8988T (cell line): ENCODE data around the gene TP63.

Experiments
- DNase-seq: peaks from one replicate; pipeline ENCODE4 v3.0.0; 2011

The TP63 gene

DNA sequence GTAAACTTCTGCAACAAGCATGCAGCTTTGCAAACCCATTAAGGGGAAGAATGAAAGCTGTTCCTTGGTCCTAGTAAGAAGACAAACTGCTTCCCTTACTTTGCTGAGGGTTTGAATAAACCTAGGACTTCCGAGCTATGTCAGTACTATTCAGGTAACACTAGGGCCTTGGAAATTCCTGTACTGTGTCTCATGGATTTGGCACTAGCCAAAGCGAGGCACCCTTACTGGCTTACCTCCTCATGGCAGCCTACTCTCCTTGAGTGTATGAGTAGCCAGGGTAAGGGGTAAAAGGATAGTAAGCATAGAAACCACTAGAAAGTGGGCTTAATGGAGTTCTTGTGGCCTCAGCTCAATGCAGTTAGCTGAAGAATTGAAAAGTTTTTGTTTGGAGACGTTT lies 265.3 kb downstream of the TP63 start:
- DNase-seq: no peak

DNA sequence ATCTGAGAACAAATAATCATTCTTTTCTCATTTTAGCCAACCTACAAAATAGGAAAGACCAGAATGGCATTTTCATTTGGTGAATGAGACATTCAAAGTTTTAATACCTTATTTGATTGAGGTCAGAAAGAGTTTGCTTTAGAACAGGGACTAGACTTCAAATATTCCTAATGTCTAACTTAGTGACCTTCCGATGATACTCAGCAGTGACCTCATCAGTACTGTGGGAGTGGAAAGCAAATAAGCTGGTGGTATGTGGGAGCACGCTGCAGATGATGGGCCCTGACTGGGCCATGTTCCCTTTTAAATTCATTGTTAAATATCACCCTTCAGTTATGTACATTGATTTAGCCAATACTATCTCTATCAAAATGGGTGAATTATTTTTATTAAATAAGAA lies 266.2 kb downstream of the TP63 start:
- no peak for DNase-seq

DNA sequence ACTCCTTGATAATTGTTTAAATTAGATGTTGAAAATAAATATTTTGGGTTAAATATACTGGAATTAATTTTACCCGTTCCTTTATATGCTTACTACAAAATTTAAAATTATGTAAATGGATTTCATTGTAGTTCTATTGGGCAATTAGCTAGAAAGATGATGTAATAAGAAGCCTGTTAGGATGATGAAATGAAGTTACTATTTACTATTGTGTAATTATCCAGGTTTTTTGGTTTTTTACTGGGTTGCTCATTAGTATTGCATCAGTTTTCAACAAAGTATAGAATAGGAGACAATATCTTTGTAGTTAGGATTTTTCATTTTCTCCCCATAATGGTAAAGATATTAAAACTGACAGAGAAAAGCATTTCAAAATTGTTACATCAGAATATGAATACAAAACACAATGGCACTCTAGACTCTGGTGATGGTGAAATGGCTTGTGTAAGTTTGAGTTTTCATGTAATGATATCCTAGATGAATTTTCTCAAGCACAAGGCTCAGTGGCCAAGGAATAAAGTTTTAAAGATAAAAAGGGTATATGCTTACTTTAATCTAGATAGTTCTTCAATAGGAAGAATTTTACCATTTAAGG lies 267.5 kb downstream of the TP63 start:
- no peak for DNase-seq

DNA sequence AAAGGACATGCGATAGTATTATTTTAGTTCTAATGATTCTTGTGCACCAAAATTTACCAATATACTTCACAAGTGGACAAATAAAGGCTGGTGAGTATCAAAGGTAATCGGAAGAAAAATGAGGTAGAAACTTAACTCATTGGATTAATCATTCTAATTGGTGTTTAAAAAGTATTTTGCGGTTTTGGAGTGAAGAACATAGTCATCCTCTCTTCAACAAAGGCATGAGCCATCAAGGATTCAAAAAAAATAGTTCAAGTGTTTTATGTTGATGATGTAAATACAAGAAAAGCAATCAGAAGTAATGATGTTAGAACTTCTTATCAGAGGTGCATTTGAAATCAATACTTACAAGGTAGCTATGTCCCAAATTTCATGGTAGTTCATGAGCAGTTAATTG lies 268.0 kb downstream of the TP63 start:
- DNase-seq: no peak

DNA sequence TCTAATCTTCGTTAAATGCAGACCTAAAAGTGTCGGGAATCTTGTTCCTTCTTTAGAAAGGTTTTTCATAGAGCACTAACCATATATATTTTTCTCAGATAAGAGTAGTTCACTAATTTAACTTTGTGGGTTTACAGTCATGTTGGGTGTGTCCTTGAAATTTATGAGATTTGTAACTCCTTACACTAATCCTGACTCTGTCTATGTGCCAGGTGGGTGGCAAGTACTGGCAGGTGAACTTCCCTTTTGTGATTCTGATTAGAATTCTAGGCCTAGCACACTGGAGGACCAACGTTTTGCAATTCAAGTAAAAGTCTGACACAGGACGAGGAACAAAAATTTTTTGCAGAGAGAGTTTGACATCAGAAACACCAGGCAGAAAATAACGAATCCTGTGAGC lies 269.4 kb downstream of the TP63 start:
- no peak for DNase-seq

DNA sequence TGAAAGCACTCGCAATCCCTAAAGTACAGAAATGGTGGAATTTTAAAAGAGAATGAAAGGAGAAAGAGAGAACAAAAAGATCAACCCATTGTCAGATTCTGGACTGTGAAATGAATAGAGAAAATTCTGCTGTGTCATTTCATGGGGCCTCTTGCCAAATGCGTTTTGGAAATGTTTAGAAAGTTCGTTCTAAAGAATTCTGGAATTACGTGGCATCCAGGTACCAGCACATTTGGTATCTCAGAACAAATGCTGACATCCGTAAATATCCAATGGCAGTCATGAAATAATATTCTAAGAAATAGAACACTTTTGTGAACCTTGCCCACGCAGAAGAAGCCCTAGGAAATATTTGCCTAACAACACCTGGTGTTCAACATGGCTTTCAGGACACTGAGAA lies 270.3 kb downstream of the TP63 start:
- DNase-seq: no peak

DNA sequence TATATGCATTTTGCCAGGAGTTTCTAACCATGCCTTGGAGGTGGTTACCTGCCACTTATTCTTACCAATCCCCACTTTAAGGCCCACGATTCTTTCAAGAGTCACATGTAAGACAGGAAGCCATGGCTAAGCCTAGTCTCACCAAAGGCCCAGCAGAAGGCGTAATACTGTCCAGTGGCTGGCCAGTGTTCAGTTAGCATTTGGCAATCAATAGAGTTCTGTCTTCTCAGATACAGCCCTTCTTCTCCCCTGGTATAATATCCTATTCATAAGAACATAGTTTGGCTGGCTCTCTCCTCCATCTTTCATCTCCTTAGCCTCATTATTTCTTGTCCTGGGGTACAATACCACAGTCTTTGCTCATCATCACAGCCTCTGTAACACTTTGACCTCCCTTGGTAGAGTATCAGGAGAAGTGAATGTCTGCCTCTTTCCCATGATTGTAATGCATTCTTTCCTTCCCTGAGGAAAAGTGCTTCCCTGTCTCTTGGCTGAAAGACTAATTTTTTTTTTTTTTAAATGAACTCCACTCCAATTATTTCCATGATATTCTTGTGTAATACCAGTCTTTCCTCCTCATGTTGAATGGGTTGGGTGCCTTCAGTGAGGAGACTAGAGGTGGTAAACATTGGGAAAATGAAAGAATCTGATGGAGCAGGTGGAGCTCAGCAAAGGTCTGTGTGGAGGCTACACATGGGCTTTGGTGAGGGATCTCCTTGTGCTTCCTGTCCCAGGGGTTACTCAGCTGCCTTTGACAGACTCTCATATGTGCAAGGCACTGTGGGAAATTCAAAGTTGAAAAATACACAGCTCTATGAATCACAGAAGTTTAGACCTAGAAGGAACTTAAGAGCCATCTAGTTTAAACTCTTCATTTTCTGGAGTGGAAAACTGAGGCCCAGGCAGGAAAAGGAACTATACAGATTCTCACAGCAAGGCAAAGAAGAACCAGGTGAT lies 271.3 kb downstream of the TP63 start:
- DNase-seq: no peak

DNA sequence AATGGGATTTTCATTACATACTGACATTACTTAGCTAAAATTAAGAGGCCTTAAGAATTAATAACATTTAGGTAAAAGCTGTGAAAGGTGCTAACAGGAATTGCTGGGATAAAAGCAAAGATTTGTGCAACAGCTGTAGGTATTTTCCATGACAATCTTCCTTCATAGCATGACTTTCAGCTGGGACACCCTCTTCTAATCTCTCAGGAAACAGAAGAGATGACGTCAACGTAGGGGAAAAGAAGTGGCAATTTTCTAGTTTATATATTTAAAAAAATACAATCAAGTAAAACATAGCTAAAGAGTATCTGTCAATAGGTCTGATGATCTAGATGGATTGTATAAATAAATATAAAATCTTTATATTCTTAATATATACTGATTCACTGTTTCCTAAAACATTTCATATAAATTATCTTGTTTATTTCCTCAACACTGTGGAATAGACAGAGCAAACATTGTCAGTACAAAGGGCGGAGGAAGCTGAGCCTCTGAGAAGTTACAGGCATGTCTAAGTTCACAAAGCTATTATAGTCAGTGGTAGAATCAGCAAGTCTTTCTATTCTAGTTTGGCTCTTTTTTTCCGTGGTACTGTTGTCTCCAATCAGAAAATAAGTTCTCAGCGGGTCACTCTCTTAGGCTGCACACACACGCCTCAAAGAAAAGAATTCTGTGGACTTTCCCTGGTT lies 272.5 kb downstream of the TP63 start:
- DNase-seq: no peak

DNA sequence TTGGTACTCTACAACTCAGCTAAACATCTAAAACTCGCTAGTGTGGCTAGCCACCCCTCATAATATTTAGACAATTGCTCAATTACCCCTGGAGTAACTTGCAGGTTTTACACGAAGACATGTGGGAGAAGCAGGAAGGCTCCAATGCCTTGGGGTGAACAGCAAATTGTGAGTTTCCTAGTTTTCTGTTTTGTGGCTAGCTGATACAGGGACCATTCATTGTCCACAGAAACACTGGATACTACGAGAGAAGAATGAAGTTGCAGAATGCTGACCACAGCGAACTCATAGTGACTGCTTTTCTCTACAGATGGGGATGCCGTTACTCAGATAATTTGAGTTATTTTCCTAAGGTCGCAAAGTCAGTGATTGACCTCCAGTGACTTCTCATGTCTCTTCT lies 276.6 kb downstream of the TP63 start:
- no peak for DNase-seq

DNA sequence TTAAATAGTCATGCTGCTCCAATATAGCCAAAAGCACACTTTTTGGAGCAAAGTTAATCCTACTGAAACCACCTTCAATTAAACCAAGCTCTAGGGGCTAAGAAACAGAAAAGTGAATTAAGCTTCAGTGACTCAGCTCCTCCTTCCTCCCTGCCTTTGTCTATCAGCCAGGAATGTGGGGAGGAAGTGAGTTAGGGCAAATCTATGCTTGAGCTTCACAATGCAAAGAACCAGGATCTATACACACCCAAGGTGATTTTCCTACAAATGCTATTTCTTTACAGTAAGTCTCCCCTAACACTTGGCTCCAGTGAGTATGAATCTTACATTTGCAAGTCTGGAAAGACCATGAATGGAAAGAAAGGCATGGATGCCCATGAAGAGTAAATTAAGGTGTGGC lies 277.5 kb downstream of the TP63 start:
- no peak for DNase-seq

DNA sequence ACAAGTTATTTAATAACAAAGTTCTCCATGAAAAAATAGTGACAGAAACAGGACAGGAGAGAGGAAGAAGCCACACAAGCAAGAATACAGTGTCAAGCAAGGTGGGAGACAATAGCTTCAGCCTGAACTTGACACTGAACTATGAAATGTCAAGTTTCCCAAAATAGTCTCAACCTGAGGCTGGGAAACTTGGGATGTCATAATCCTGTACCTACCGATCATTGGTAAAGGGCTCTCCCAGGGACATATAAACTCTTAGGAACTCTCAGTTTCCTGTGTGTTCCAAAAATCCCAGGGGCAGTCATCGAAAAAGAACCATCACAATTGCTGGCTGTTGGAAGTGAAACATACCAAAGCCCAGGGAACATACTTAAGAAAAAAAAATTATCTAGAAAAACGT lies 277.9 kb downstream of the TP63 start:
- DNase-seq: no peak

DNA sequence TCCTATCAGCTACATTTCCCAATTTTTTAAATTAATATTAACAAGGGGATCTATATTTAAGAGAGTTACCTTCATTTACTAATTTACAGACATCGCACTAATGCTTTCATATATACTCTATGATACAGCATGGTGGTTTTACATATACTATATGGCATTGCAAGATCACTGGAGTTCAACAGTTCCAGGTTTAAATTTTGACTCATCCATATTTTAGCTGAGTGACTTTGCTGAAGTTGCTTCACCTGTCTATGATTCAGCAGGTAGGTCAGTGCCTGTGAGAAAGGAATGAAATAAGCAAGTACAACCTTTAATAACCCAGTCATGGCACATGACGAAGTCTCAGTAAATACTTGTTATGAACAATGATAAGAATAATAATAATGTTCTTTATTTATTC lies 278.4 kb downstream of the TP63 start:
- no peak for DNase-seq

DNA sequence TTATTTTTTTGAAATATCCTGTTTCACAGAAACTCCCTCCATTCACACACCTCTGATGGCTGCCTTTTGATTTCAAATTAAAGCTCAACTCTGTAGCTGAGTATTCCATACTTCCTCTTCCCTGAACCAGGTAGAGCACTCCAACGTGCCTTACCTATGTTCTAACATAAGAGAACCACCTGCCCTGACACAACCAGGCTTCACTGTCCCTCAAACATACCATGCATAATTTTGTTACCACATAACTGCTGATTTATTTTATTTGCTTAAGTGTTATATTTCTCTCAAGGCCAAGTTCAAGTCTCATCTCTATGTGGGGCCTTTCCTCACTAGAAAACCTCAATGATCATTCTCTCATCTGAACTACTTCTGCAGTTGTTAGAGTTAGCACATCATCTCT lies 279.8 kb downstream of the TP63 start:
- DNase-seq: no peak

DNA sequence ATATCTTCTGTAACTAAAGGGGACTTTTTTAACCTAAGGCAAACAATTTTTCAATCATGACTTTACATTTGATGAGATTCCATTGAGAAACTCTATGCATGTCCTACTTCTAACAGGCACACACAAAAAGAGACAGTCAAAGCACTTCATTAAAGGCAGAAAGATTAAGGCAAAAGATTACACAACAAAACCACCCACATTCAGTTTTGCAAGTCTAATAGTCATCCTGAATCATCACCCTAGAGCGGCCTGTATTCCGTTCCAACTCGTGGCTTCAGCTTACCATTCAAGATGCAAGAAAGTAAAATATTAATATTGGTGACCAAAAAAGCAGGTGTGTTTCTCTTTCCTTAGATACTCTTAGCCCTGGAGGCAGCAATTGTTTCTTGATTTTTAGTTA lies 283.6 kb downstream of the TP63 start:
- no peak for DNase-seq

DNA sequence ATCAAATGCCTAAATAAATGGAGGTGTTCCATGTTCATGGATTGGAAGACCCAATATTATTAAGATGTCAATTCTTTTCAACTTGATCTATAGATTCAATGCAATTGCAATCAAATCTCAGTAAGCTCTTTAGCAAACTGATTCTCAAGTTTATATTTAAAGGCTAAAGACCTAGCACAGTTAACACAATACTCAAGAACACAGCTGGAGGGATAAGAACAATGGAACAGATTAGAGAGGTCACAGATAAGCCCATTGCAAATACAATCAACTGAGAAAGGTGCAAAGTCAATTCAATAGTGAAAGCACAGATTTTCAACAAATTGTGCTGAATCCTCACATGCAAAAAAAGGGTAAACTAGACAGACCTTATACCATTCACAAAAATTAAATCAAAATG lies 290.6 kb downstream of the TP63 start:
- DNase-seq: no peak

DNA sequence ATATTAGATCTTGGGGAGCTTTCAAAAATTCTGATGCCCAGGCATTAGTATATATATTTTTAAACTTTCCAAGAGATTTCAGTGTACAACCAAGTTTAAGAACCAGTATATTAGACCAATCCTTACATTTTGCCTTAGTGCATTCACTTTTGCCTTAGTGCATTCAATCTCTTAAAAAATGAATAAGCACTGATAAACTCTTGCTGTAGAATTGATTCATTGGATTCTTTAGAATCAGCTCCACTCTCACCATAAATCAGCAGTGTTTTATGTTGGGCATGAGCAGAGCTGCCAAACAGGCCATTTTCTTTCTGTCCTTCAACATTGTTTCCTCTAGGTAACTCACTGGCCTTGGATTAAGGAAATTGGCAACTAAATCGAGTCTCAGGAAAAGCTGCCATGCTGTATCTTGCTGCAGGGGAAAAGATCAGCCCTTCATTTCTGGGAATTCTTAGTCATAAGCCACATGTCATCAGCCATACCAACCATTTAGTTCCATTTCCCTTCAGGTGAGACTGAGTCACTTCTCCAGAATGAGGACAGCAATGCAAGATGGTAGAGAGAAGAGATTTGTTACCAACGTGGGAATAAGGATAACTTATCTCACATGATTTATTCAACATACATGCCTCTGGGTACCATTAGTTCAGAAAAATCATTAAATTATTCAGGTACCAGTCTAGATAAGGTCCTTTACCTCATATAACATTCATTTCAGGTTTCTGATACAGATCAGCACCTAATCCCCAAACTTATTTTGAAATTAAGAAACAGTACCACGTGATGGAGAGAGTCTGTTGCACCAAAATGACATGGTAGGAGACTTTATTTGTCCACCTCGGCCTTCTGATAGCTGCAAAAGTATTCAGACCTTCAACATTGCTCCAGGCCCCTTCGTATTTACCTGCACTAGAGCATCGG lies 297.0 kb downstream of the TP63 start:
- DNase-seq: no peak

DNA sequence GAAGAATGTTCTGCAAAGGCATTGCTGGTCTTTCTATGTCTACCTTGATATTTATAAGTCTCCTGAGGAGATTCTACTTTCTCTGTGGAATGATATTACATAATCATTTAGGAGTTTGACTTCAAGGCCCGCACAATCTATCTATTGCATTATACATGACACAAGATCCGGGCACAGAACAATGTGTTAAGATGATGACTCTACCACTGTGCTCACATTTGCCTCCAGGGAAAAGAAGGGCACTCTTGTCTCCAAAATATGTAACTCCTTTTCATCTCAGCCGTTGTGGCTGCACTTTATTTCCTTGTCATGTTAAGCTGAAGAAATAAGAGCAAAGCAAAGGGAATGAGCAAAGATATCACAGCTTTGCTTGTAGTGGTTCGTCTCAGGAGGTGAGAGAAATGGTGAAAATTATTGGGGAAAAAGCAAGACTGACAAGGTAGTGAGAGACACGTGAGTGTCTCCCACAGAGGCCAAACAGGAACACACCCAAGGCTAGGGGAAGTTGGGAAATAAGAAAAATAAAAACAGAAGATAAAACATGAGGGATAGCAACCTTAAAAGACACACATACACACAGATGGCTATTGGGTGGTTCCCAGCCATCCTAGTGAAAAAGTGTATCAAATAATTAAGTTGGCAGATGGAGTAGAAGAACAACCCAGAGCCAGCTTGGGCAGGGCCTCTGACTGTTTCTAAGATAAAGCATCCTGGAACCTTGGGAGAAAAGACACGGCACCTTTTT lies 305.2 kb downstream of the TP63 start:
- no peak for DNase-seq

DNA sequence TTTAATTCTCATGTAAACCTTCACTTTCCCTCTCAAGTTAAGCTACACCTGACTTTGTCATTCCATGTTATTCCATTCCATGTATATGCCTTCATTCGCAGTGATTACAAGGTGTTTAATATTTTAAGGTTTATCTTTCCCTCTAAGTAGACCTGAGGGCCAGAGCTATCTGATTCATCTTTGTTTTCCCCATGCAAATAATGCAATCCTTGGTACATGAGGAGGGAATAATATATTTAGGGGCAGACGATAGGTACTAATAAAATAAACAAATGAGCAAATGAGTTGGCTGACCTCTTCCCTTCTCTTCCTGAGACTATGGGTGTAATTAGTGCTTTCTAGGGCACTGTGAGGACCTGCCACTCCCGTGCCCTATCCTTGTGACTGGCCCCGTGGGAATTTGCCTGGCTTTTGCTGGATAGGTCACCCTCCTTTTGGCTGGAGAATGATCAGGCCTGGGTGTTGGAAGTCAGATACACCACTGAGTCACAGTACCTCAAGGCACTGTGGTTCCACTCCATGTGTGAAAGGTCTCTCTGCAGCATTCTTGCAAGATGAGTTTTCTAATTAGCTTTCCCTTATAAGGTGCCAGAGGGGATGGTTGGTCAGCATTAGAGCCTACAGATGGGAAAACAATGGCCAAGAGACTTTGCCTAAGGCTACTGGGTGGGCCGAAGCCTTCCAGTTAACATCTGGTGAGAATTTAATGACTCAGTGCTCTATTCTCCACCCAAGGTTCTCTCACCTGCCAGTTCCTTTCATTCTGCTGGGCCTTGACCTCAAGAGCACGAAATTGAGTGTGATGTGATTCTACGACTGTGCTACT lies 306.3 kb downstream of the TP63 start:
- DNase-seq: no peak

DNA sequence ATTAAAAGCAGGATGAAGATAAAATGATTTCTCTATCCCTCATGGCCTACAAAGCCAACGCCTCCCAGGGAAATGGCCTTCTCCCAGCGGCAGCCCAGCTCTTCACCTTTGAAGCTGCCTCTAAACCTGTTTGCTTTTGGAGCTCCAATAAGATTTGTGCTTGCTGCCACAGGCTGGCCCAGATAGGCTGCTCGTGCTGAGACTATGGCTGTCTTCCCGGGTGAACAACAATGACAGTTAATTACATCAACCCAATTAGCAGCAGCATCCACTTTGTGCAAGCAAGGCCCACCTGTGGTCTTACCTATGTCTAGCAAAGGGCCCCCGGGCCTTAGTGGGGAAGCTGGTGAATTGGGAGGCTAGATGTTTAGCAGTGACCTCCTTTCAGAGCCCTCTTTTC lies 309.9 kb downstream of the TP63 start:
- no peak for DNase-seq

DNA sequence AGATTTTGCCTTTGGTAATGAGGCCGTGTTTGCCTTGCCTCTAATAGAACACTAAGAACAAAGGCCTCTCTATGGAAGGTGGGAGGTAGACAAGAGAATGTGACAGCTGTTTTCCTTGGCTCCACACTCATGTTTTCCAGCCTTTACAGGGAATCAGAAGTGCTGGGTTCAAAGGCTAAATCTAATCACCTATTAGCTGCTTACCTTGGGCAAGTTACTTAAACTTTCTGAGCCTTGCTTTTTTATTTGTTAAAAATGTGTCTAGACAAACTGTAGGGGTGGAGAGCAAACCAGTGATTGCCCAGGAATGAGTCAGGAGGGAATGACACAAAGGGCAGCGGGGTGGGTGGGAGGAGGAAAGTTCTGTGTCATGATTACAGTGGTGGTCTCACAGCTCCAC lies 310.5 kb downstream of the TP63 start:
- no peak for DNase-seq

DNA sequence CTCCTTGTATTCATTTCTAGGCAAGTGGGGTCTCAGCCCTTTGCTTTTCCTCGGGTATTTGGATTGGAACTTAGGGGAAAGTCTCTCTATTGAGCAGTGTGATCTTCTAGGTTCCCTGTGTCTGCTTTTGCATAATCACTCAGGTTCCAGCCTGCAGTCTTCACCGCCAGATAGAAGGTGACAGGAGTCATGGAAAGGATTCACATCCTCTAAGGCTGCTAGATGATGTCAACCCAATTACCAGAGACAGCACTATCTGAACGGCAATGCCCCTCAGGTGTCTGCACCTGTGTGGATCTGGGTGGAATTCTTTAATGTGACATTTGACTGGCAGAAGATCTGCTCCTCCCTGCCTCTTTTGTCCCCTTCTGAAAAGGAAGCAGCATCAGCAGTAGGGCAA lies 311.8 kb downstream of the TP63 start:
- no peak for DNase-seq
